ES-I3 (cell line): ENCODE measurements around the gene IMPG2.

Source experiments
- H3K36me3 ChIP-seq: 2 replicates; pipeline ENCODE4 v1.6.1; 2013; ENCODE audit warnings: mild to moderate bottlenecking, low read length, control low read depth, moderate library complexity; ENCODE audit not compliant: insufficient read depth
- H3K4me1 ChIP-seq: 2 replicates; pipeline ENCODE4 v1.6.1; 2013; ENCODE audit warnings: mild to moderate bottlenecking, control low read depth, low read length; ENCODE audit not compliant: insufficient read depth
- H3K9ac ChIP-seq: 2 replicates; pipeline ENCODE4 v1.6.1; 2013; ENCODE audit warnings: low read depth, mild to moderate bottlenecking, low read length, moderate library complexity
- H3K9me3 ChIP-seq: 2 replicates; pipeline ENCODE4 v1.6.1; 2013; ENCODE audit warnings: mild to moderate bottlenecking, low read length, moderate library complexity; ENCODE audit not compliant: control insufficient read depth, insufficient read depth

The IMPG2 gene

DNA sequence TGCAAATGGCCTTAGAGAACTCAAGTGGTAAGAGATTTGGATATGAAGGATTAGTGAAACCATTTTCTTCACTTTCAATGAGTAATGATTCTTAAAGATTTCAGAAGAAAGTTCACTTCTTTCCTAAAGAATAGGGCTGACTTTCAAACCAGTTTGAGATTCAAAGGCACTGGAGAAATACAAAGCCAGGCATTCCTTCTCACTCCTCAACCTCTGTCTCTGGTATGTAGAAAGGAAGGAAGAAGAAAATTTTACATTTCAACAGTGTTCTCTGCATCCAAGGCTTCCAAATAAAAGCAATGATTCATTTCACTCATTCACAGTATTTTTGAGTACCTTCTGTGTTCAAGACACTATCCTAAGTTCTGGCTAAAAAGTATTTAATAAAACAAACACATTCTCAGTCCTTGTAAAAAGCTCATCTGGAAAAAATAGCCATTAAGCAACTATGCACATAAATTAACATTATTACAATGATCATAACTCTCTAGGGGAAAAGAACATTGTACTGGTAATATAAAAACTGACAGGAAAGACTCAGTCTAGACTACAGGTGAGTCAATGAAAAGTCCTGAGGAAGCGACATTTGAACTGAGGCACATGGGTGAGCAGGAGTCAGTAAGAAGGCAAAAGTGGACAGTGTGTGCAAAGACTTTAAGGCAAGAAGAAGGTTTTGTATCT, 79.5 kb downstream of the IMPG2 start:
- Histone ChIP-seq H3K9me3 (no peaks in the 10 kb centered on the region), H3K4me1 (peaks cover 13% of the 10 kb centered on the region; the same call in 1 of the 2 replicates), H3K9ac (no peak overlapping the region), H3K36me3 (no peaks in the 10 kb centered on the region)

- Histone ChIP-seq H3K4me1 (0 out of 2 replicates have a peak, but pooled peaks cover under 1% of the 10 kb centered on the region), H3K9me3 (no peaks in the 10 kb centered on the region)
These were observed 85.3 kb downstream of the IMPG2 start for GRCh38 chr3:101235048-101235447.

DNA sequence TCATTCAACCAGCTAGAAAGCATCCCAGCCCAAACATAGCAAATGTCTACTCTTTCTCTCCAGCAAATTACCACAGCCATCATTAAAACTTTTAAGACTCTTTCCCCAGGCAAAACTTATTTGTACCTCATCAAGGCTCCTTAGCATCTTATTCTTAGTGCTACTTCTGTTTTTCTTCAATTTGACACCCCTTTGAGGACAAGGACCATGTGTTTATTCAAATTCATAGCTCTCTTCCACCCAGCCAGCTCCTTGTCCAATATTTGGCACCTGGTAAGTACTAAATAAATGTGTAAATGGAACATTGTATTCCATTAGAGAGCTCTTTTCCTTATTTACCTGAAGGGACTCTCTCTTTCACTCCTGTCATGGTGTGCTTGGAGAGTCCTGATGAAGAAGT, 89.8 kb downstream of the IMPG2 start:
- Histone ChIP-seq H3K4me1 (no peaks in the 10 kb centered on the region), H3K9me3 (no peaks in the 10 kb centered on the region), H3K36me3 (no peaks in the 10 kb centered on the region), H3K9ac (no peak overlapping the region)

More at GRCh38 chr3:101235048-101235447, 85.3 kb downstream of the IMPG2 start:
- Histone ChIP-seq H3K9ac (no peak overlapping the region), H3K36me3 (no peaks in the 10 kb centered on the region)

GRCh38 chr3:101229681-101230080, 90.7 kb downstream of the IMPG2 start:
- no peaks in the 10 kb centered on the region for H3K36me3 ChIP-seq
- no peaks in the 10 kb centered on the region for H3K9me3 ChIP-seq
- no peak overlapping the region for H3K9ac ChIP-seq
- no peaks in the 10 kb centered on the region for H3K4me1 ChIP-seq

GRCh38 chr3:101228441-101228840, 91.9 kb downstream of the IMPG2 start:
- no peaks in the 10 kb centered on the region for H3K4me1 ChIP-seq
- H3K9ac ChIP-seq: no peak overlapping the region
- no peaks in the 10 kb centered on the region for H3K36me3 ChIP-seq
- no peaks in the 10 kb centered on the region for H3K9me3 ChIP-seq

DNA sequence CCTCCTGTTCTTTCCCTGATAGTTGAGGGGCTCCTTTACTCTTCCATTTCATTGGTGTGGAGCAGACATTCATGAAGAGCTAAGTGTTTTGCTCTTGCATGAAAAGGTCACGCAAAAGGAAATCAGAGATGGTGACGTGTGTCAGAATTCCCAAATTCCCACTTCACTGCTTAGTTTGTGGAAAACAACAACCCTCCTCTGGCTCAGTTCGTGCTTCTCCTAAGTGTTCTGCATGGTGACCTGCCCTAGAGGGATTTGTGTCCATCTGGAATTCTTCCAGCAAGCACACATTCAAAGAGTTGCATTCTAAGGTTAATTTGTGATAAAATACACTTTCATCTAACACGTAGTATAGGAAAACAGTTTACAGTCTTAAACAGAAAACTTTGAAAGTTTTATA, 95.6 kb downstream of the IMPG2 start:
- Histone ChIP-seq H3K4me1 (no peaks in the 10 kb centered on the region), H3K9ac (no peak overlapping the region), H3K36me3 (no peaks in the 10 kb centered on the region), H3K9me3 (peaks cover 3% of the 10 kb centered on the region; the same call in 1 of the 2 replicates)

GRCh38 chr3:101223016-101223415, 97.4 kb downstream of the IMPG2 start:
- H3K9me3 ChIP-seq: peaks cover 3% of the 10 kb centered on the region
- H3K4me1 ChIP-seq: no peaks in the 10 kb centered on the region
- H3K36me3 ChIP-seq: no peaks in the 10 kb centered on the region
- no peak overlapping the region for H3K9ac ChIP-seq

GRCh38 chr3:101219842-101220560, 100.4 kb downstream of the IMPG2 start:
- H3K9me3 ChIP-seq: peaks cover 3% of the 10 kb centered on the region
- H3K36me3 ChIP-seq: no peaks in the 10 kb centered on the region
- H3K9ac ChIP-seq: no peak overlapping the region
- H3K4me1 ChIP-seq: no peaks in the 10 kb centered on the region

- H3K36me3 ChIP-seq: no peaks in the 10 kb centered on the region
- H3K9me3 ChIP-seq: peaks cover 3% of the 10 kb centered on the region
- H3K4me1 ChIP-seq: no peaks in the 10 kb centered on the region
- no peak overlapping the region for H3K9ac ChIP-seq
These were observed 102.7 kb downstream of the IMPG2 start for GRCh38 chr3:101217472-101218245.

DNA sequence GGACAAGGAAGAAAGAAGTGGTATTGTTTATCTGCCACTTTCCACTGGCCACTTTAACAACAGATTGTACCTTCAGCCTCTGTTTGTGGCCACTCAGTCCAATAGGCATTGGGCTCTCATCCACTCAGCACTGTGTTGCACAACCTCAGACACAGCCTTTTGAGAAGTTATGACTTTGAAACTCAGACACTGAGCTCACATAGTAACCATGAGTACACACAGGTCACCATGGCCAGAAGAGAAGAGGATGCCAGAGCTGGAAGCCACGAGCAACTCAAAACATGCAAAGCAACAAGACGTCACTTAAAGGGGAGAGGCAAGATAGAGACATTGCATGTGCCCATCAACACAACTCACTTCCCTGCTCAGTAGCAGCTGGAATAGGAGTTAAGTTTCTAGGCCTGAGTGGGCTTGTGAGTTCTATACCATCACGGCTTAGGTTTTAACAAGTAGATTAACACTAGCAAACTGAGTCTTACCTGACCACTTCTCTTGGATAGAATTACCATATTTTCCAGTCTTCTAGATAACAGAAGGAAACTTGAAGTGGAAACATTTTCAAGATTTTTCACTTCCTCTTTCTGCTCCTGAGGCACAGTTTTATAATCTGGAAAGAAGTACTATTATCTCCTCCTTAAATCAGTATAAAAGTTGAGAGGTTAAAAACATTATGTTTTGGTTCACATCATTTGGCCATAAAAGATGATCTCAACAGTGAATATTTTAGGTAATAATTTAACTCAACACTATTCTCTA, 103.5 kb downstream of the IMPG2 start:
- H3K36me3 ChIP-seq: no peaks in the 10 kb centered on the region
- H3K9ac ChIP-seq: no peak overlapping the region
- H3K4me1 ChIP-seq: no peaks in the 10 kb centered on the region
- H3K9me3 ChIP-seq: peaks cover 3% of the 10 kb centered on the region

DNA sequence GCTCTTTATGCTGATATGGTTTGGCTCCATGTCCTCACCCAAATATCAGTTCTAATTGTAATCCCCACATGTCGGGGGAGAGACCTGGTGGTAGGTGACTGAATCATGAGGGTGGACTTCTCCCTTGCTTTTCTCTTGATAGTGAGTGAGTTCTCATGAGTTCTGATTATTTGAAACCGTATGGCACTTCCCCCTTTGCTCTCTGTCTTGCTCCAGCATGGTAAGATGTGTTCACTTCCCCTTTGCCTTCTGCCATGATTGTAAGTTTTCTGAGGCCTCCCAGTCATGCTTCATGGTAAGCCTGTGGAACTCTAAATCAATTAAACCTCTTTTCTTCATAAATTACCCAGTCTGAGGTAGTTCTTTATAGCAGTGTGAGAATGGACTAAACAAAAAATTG, 107.6 kb downstream of the IMPG2 start:
- no peak overlapping the region for H3K9ac ChIP-seq
- no peaks in the 10 kb centered on the region for H3K4me1 ChIP-seq

DNA sequence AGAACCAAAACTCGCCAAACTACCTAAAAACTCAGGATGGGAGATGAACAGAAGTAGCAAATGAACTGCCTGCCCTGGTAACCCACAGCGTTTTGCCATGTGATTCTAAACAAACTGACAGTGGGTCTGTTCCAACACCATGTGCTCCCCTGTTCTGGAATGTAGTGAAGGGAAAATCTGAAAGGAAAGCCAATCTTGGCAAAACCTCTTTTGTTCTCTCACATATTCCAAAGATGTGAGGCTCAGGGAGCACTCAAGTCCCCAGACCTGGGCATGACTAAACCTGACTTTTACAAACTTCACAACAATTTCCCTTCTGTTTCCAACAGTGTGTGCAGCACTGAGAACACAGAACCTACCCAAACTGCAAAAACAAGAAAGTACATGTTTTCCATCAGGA, 116.1 kb downstream of the IMPG2 start:
- H3K4me1 ChIP-seq: no peaks in the 10 kb centered on the region; the same call in 1 of the 2 replicates
- H3K9me3 ChIP-seq: no peaks in the 10 kb centered on the region
- H3K36me3 ChIP-seq: no peaks in the 10 kb centered on the region
- no peak overlapping the region for H3K9ac ChIP-seq

More for the DNA sequence above, 107.6 kb downstream of the IMPG2 start:
- no peaks in the 10 kb centered on the region for H3K36me3 ChIP-seq
- no peaks in the 10 kb centered on the region; the same call in 1 of the 2 replicates for H3K9me3 ChIP-seq

- no peaks in the 10 kb centered on the region for H3K9me3 ChIP-seq
These were observed 117.0 kb downstream of the IMPG2 start for GRCh38 chr3:101203411-101203810.

DNA sequence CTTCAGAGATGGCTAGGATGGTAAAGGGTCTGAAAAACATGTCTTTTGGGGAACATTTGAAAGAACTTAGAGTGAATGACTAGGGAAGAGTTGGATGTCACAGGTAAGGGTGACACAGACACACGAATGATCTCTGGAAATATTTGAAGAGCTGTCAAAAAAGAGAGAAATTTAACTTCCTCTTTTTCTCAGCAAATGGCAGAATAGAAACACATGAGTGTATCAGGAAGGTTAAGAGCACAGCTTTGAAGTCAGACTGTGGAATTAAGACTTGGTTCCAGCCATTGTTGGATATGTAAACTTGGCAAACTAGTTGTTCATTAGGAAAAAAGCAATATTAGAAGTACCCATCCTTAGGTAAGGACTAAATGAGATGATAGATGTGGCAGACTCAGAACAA, 117.7 kb downstream of the IMPG2 start:
- Histone ChIP-seq H3K9ac (no peak overlapping the region), H3K36me3 (no peaks in the 10 kb centered on the region), H3K4me1 (no peaks in the 10 kb centered on the region; the same call in 1 of the 2 replicates), H3K9me3 (no peaks in the 10 kb centered on the region)

More at GRCh38 chr3:101203411-101203810, 117.0 kb downstream of the IMPG2 start:
- Histone ChIP-seq H3K9ac (no peak overlapping the region), H3K36me3 (no peaks in the 10 kb centered on the region), H3K4me1 (no peaks in the 10 kb centered on the region; the same call in 1 of the 2 replicates)
